ENCODE measurements around the gene WDR86. TPM values are rescaled to one million over a fixed set of nuclear protein-coding genes. Genes with fewer than 3 reads are reported as not detected.

WDR86 gene
- total RNA-seq, 1 experiment from 2014 or later = 8.1 TPM

DNA sequence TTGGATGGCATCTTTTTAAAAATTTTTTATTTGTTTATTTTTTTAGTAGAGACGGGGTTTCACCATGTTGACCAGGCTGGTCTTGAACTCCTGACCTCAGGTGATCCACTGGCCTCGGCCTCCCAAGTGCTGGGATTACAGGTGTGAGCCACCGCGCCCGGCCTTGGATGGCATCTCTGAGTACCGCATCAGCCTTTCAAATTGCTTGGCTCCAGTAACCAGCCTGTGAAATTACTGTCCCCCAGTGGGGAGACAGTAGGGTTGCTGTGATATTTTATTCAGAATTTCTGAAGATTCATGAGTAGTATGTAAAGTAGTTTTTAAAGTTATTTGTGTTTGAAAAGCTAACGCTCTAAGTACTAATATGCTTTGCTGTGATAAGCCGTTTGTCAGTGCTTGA, 67.0 kb downstream of the WDR86 start:
- no peak overlapping the region for H2BK5ac ChIP-seq (ENCODE audit: insufficient read length, low read length)
- no peak overlapping the region for H3K56ac ChIP-seq (ENCODE audit: insufficient read length, low read depth, low read length)
- H3K27ac ChIP-seq (ENCODE audit: insufficient read length, low read depth, low read length) = no peak overlapping the region
- no CpG with 5 or more reads among the region's 8 CpGs for WGBS (ENCODE audit: extremely low coverage, insufficient read length, low lambda C conversion rate)
- peaks cover 2% of the 10 kb centered on the region; the same call in 1 of the 2 replicates for H3K27me3 ChIP-seq (ENCODE audit: insufficient read depth, low read length)
- H3K9ac ChIP-seq (ENCODE audit: extremely low read depth, insufficient read length, low read length) = no peak overlapping the region
- H3K36me3 Mint-ChIP-seq (ENCODE audit: insufficient read depth in 1 of 3, low read depth in 3 of 3) = peaks cover 0 to 26% (median 25%) of the 10 kb centered on the region in 3 experiments; a peak in 5 of 7 replicates
- no peak overlapping the region for H4K91ac ChIP-seq (ENCODE audit: insufficient read length, low read depth, low read length)
- H4K8ac ChIP-seq (replicated peaks; ENCODE audit: insufficient read length, low read depth, low read length) = no peak overlapping the region
- no peak overlapping the region for H2BK120ac ChIP-seq (ENCODE audit: low read depth, low read length, poor library complexity, severe bottlenecking)
- no peaks in the 10 kb centered on the region for H3K79me2 ChIP-seq (ENCODE audit: insufficient read depth, low read length)
- no peak overlapping the region for H4K5ac ChIP-seq (ENCODE audit: insufficient read length, low read depth, low read length)
- H3K18ac ChIP-seq (ENCODE audit: insufficient read length, low read depth, low read length) = no peak overlapping the region
- no peak overlapping the region for H2AK5ac ChIP-seq (ENCODE audit: insufficient read length, low read length)
- no peaks in the 10 kb centered on the region for H3K23me2 ChIP-seq (ENCODE audit: insufficient read length, low read depth, low read length, poor library complexity, severe bottlenecking)
- H3K4me1 ChIP-seq (ENCODE audit: insufficient read depth, low read length) = no peaks in the 10 kb centered on the region
- peak overlapping the region; percentile 77 to 85; a peak in 4 of 5 replicates for H3K4me3 Mint-ChIP-seq
- no peak overlapping the region for H2BK12ac ChIP-seq (ENCODE audit: insufficient read length, low read depth, low read length)
- H3T11ph ChIP-seq (ENCODE audit: low read length) = no peak overlapping the region
- no peak overlapping the region for H3K27ac Mint-ChIP-seq
- peak overlapping the region; percentile 37 for H3K4me2 ChIP-seq (ENCODE audit: insufficient read depth, insufficient read length, low read length)
- no peak overlapping the region for H2BK15ac ChIP-seq (ENCODE audit: low read depth, low read length)
- no peak overlapping the region for H3K4ac ChIP-seq (ENCODE audit: low read depth, low read length)
- TF ChIP-seq, protein P1, sequence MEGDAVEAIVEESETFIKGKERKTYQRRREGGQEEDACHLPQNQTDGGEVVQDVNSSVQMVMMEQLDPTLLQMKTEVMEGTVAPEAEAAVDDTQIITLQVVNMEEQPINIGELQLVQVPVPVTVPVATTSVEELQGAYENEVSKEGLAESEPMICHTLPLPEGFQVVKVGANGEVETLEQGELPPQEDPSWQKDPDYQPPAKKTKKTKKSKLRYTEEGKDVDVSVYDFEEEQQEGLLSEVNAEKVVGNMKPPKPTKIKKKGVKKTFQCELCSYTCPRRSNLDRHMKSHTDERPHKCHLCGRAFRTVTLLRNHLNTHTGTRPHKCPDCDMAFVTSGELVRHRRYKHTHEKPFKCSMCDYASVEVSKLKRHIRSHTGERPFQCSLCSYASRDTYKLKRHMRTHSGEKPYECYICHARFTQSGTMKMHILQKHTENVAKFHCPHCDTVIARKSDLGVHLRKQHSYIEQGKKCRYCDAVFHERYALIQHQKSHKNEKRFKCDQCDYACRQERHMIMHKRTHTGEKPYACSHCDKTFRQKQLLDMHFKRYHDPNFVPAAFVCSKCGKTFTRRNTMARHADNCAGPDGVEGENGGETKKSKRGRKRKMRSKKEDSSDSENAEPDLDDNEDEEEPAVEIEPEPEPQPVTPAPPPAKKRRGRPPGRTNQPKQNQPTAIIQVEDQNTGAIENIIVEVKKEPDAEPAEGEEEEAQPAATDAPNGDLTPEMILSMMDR (conservative IDR thresholded peaks at IDR 0.05) = no peak
- H3K9me3 Mint-ChIP-seq = peaks cover 0 to 2% of the 10 kb centered on the region in 2 experiments; a peak in 1 of 5 replicates
- no peaks in the 10 kb centered on the region for H4K20me1 ChIP-seq (ENCODE audit: control insufficient read depth, insufficient read depth, insufficient read length)
- H2AFZ ChIP-seq (ENCODE audit: low read length) = no peak overlapping the region
- H3K27me3 Mint-ChIP-seq (ENCODE audit: low read depth) = peaks cover 5% of the 10 kb centered on the region
- peaks cover 2% of the 10 kb centered on the region for H3K79me1 ChIP-seq (ENCODE audit: insufficient read depth, low read depth, low read length, poor library complexity, severe bottlenecking)
- peaks cover 0 to 3% of the 10 kb centered on the region in 2 experiments; a peak in 3 of 4 replicates for H3K4me1 Mint-ChIP-seq
- no peak for DNase-seq
- H3K14ac ChIP-seq (ENCODE audit: insufficient read depth, low read length) = no peak overlapping the region
- no peak overlapping the region for H2BK20ac ChIP-seq (ENCODE audit: low read depth, low read length, poor library complexity, severe bottlenecking)
- H3K9me3 ChIP-seq (ENCODE audit: control insufficient read depth, low read depth, low read length) = no peaks in the 10 kb centered on the region
- no peak overlapping the region for H3K23ac ChIP-seq (ENCODE audit: insufficient read length, low read depth, low read length)
